Loucy (cell line): ENCODE measurements around the gene STRBP.

ENCODE experiments used
- H2AFZ ChIP-seq: fragments of 200-600 bp; sonication (generic); 2 replicates; pipeline ENCODE4 v1.6.0; 2016; ENCODE audit warnings: antibody characterized with exemption, mild to moderate bottlenecking, low read length, moderate library complexity
- H3F3A ChIP-seq: fragments of 200-600 bp; 2 replicates; pipeline ENCODE4 v1.6.0; 2016; ENCODE audit warnings: antibody characterized with exemption, low read depth, mild to moderate bottlenecking
- H3K27me3 ChIP-seq: fragments of 200-600 bp; sonication (generic); 2 replicates; pipeline ENCODE4 v1.6.1; 2014; ENCODE audit warnings: low read length, mild to moderate bottlenecking; ENCODE audit not compliant: insufficient read depth, poor library complexity, severe bottlenecking
- H3K36me3 ChIP-seq: fragments of 200-600 bp; sonication (generic); 2 replicates; pipeline ENCODE4 v1.6.1; 2016; ENCODE audit warnings: low read length; ENCODE audit not compliant: insufficient read depth
- H3K4me1 ChIP-seq: fragments of 200-600 bp; sonication (generic); 2 replicates; pipeline ENCODE4 v1.5.1; 2014; ENCODE audit warnings: low read length, mild to moderate bottlenecking; ENCODE audit not compliant: insufficient read depth, poor library complexity, severe bottlenecking
- H3K4me2 ChIP-seq: fragments of 200-600 bp; sonication (generic); 2 replicates; pipeline ENCODE4 v1.6.0; 2014; ENCODE audit warnings: antibody characterized with exemption, low read length, low read depth, mild to moderate bottlenecking; ENCODE audit not compliant: poor library complexity, severe bottlenecking
- H3K4me3 ChIP-seq: fragments of 200-600 bp; sonication (generic); 2 replicates; pipeline ENCODE4 v1.5.1; 2014; ENCODE audit warnings: low read length, mild to moderate bottlenecking, mixed read lengths; ENCODE audit not compliant: poor library complexity, severe bottlenecking
- H3K79me2 ChIP-seq: fragments of 200-600 bp; sonication (generic); 2 replicates; pipeline ENCODE4 v1.6.1; 2014; ENCODE audit warnings: low read length; ENCODE audit not compliant: insufficient read depth
- H3K9ac ChIP-seq: fragments of 200-600 bp; sonication (generic); 2 replicates; pipeline ENCODE4 v1.6.0; 2014; ENCODE audit warnings: mild to moderate bottlenecking, low read depth, low read length, moderate library complexity; ENCODE audit not compliant: poor library complexity, severe bottlenecking
- H3K9me2 ChIP-seq: fragments of 200-600 bp; sonication (generic); replicated peaks from 2 replicates; pipeline ENCODE4 v1.6.1; 2016; ENCODE audit warnings: low read depth, low read length, mixed read lengths
- H3K9me3 ChIP-seq: fragments of 200-600 bp; sonication (generic); 2 replicates; pipeline ENCODE4 v1.6.1; 2014; ENCODE audit warnings: mild to moderate bottlenecking, antibody characterized with exemption, low read length, low read depth; ENCODE audit not compliant: insufficient read depth
- H4K20me1 ChIP-seq: fragments of 200-600 bp; sonication (generic); 2 replicates; pipeline ENCODE4 v1.6.0; 2014; ENCODE audit warnings: antibody characterized with exemption, low read length, mild to moderate bottlenecking; ENCODE audit not compliant: insufficient read depth, poor library complexity, severe bottlenecking
- EZH2phosphoT487 ChIP-seq: fragments of 200-600 bp; IDR thresholded peaks from 2 replicates; pipeline ENCODE4 v1.6.1; 2018; ENCODE audit warnings: antibody characterized with exemption, mild to moderate bottlenecking, moderate library complexity, borderline replicate concordance
- TF ChIP-seq, protein P1 (sequence below): fragments of 200-600 bp; sonication (generic); conservative IDR thresholded peaks from 2 replicates; pipeline ENCODE4 v1.5.1; 2014; ENCODE audit warnings: mild to moderate bottlenecking, antibody characterized with exemption, low read length

STRBP gene

DNA sequence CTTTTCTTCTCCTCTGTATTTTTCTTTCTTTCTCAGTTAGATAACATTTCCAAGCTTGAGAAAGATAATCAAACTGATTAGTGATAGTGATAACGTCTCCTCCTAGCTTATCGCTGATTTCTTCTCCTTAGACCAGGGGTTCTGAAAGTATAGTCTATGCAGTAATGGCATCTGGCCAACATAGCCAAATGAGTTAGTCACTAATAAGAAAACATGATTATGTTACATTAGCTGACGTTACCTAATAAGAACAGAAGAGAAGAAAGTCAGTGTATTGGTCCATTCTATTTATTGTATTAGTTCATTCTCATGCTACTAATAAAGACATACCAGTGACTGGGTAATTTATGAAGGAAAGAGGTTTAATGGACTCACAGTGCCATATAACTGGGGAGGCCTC, 111.2 kb downstream of the STRBP start:
- Histone ChIP-seq H3K9ac (no peak overlapping the region), H2AFZ (no peak overlapping the region), H3K36me3 (peaks cover 47% of the 10 kb centered on the region; the same call in 1 of the 2 replicates), H3K27me3 (no peaks in the 10 kb centered on the region), H3K9me2 (no peaks in the 10 kb centered on the region), H3K4me3 (no peak overlapping the region), H3K4me2 (no peak overlapping the region), H3F3A (no peaks in the 10 kb centered on the region), H3K79me2 (no peaks in the 10 kb centered on the region), H3K4me1 (no peaks in the 10 kb centered on the region), H4K20me1 (no peaks in the 10 kb centered on the region), H3K9me3 (no peaks in the 10 kb centered on the region)
- TF ChIP-seq, protein P1, sequence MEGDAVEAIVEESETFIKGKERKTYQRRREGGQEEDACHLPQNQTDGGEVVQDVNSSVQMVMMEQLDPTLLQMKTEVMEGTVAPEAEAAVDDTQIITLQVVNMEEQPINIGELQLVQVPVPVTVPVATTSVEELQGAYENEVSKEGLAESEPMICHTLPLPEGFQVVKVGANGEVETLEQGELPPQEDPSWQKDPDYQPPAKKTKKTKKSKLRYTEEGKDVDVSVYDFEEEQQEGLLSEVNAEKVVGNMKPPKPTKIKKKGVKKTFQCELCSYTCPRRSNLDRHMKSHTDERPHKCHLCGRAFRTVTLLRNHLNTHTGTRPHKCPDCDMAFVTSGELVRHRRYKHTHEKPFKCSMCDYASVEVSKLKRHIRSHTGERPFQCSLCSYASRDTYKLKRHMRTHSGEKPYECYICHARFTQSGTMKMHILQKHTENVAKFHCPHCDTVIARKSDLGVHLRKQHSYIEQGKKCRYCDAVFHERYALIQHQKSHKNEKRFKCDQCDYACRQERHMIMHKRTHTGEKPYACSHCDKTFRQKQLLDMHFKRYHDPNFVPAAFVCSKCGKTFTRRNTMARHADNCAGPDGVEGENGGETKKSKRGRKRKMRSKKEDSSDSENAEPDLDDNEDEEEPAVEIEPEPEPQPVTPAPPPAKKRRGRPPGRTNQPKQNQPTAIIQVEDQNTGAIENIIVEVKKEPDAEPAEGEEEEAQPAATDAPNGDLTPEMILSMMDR: no peak
- no peak for TF ChIP-seq EZH2phosphoT487

DNA sequence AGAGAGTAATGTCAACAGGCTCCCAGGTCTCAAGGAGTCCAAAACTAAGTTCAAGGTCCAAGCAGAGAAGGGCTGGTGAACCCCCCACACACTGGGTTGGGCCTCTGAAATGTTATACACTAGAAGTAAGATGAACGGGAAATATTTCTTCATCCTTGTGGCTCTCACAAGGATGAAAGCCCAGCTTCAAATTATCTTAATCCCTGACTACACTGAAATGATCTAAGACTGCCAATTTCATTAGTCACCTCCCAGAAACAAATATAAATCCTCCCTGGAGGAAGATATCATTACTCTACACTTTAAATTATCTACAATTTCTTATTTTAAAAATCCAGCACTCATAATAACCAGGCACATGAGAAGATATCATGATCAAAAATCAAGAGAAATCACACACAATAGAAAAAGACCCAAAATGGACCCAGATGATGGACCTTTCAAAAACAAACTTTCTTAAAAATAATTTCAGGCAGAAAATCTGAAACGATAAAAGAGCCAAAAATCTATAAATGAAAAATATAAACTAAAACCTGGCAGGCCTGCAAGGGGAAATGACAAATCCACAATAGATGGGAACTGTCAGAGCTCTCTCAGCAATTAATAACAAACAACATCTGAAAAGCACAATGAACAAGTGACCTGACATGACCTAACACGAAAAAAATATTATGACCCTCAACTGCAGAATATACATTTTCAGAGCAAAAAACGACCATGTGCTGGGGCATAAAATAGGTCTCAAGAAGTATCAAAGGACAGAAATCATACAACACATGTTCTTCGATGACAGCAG, 117.5 kb downstream of the STRBP start:
- H4K20me1 ChIP-seq: no peaks in the 10 kb centered on the region
- H3K9me2 ChIP-seq: no peaks in the 10 kb centered on the region
- H3K27me3 ChIP-seq: no peaks in the 10 kb centered on the region
- no peak for TF ChIP-seq EZH2phosphoT487
- TF ChIP-seq, protein P1: no peak
- H3K9ac ChIP-seq: no peak overlapping the region
- no peak overlapping the region for H3K4me2 ChIP-seq
- no peaks in the 10 kb centered on the region for H3F3A ChIP-seq
- H3K4me3 ChIP-seq: no peak overlapping the region
- H3K4me1 ChIP-seq: no peaks in the 10 kb centered on the region
- no peak overlapping the region for H2AFZ ChIP-seq
- H3K79me2 ChIP-seq: no peaks in the 10 kb centered on the region
- H3K9me3 ChIP-seq: no peaks in the 10 kb centered on the region
- H3K36me3 ChIP-seq: peaks cover 41% of the 10 kb centered on the region; the same call in 1 of the 2 replicates

DNA sequence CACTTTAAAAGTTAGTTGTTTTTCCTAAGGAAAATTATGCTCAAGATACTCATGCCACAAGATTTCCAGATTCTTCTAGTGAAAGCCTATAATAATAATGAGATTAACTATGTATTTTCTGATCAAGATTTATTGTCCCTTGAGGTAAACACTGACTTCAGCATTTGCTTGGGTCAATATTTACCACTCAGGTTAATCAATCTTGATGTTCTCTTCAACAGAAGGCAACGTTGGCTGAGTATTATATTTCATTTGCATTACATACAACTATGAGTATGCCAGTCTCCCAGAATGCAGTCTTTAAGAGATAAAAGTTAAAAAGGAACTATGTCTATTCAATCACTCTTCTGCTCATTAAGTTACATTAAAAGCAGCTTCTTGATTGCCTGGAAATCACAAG, 119.3 kb downstream of the STRBP start:
- H3F3A ChIP-seq: no peaks in the 10 kb centered on the region
- H3K4me2 ChIP-seq: no peak overlapping the region
- H3K36me3 ChIP-seq: peaks cover 35% of the 10 kb centered on the region; the same call in 1 of the 2 replicates
- H3K79me2 ChIP-seq: no peaks in the 10 kb centered on the region
- TF ChIP-seq, protein P1: no peak
- no peak for TF ChIP-seq EZH2phosphoT487
- H3K4me1 ChIP-seq: no peaks in the 10 kb centered on the region
- no peaks in the 10 kb centered on the region for H3K27me3 ChIP-seq
- H3K9me3 ChIP-seq: no peaks in the 10 kb centered on the region
- H3K4me3 ChIP-seq: no peak overlapping the region
- H3K9me2 ChIP-seq: no peaks in the 10 kb centered on the region
- H3K9ac ChIP-seq: no peak overlapping the region
- H2AFZ ChIP-seq: no peak overlapping the region
- no peaks in the 10 kb centered on the region for H4K20me1 ChIP-seq
